SK-N-SH (cell line): Measurements from ENCODE around the gene AHRR. TPM values are rescaled to one million over a fixed set of nuclear protein-coding genes. Genes with fewer than 3 reads are reported as not detected.

Experiments used
- CTCF ChIA-PET: fragments of 300-600, 350-600 bp; formaldehyde crosslinking; extraction: SDS; loops from one replicate; lab custom pipeline; 2021; lab: Yijun Ruan, JAX
- POLR2A ChIA-PET: fragments of 350-600 bp; sonication (Branson Sonifier 250); formaldehyde crosslinking; extraction: SDS; loops from one replicate; lab custom pipeline; 2020; ENCODE audit warnings: antibody characterized with exemption, inconsistent platforms; lab: Yijun Ruan, JAX
- DNase-seq: peaks from one replicate; pipeline ENCODE4 v3.0.0; 2012
- H2AFZ ChIP-seq: fragments of 200-600 bp; sonication (generic); 2 replicates; pipeline ENCODE4 v1.8.1; 2016; ENCODE audit warnings: antibody characterized with exemption, mild to moderate bottlenecking, low read depth
- H3F3A ChIP-seq: fragments of 200-600 bp; sonication (generic); replicated peaks from 2 replicates; pipeline ENCODE3; 2016; ENCODE audit warnings: antibody characterized with exemption, mild to moderate bottlenecking; ENCODE audit not compliant: insufficient read depth
- H3K27ac ChIP-seq, 2 experiments: fragments of 200-500 bp in 1 of 2; fragments of 200-600 bp in 1 of 2; sonication (Bioruptor generic) in 1 of 2; sonication (generic), shearing (Covaris generic) in 1 of 2; 2 replicates each; pipeline versions ENCODE4 v1.5.1 to v1.6.1; 2014 to 2016; ENCODE audit warnings: low read depth in 2 of 2, inconsistent platforms in 1 of 2, low read length in 1 of 2, mild to moderate bottlenecking in 1 of 2, mixed read lengths in 1 of 2
- H3K27me3 ChIP-seq: fragments of 200-600 bp; sonication (generic), shearing (Covaris generic); 2 replicates; pipeline ENCODE4 v1.6.1; 2016; ENCODE audit warnings: mixed run types; ENCODE audit not compliant: insufficient read depth
- H3K36me3 ChIP-seq, 2 experiments: fragments of 200-500 bp in 1 of 2; fragments of 200-600 bp in 1 of 2; sonication (Bioruptor generic) in 1 of 2; sonication (generic) in 1 of 2; replicated peaks in 1 of 2; 2 replicates each; pipeline versions ENCODE3 to v1.5.1; 2014 to 2016; ENCODE audit warnings: low read length in 1 of 2, mild to moderate bottlenecking in 1 of 2; ENCODE audit not compliant: insufficient read depth in 2 of 2, control insufficient read depth in 1 of 2
- H3K4me1 ChIP-seq, 2 experiments: fragments of 200-500 bp in 1 of 2; fragments of 200-600 bp in 1 of 2; sonication (Bioruptor generic) in 1 of 2; sonication (generic), shearing (Covaris generic) in 1 of 2; 2 replicates each; pipeline versions ENCODE4 v1.5.1 to v1.6.1; 2014 to 2016; ENCODE audit warnings: low read depth in 1 of 2, low read length in 1 of 2, mixed run types in 1 of 2; ENCODE audit not compliant: insufficient read depth in 2 of 2, control insufficient read depth in 1 of 2
- H3K4me2 ChIP-seq: fragments of 200-600 bp; sonication (generic), shearing (Covaris generic); 2 replicates; pipeline ENCODE4 v1.6.1; 2017; ENCODE audit warnings: mixed run types
- H3K4me3 ChIP-seq, 2 experiments: fragments of 200-500 bp in 1 of 2; fragments of 200-600 bp in 1 of 2; sonication (Bioruptor generic) in 1 of 2; sonication (generic), shearing (Covaris generic) in 1 of 2; 2 replicates each; pipeline versions ENCODE4 v1.5.1 to v1.8.1; 2014 to 2016; ENCODE audit warnings: low read depth in 2 of 2, inconsistent platforms in 1 of 2, low read length in 1 of 2, mild to moderate bottlenecking in 1 of 2, mixed read lengths in 1 of 2, moderate library complexity in 1 of 2
- H3K79me2 ChIP-seq: fragments of 200-600 bp; sonication (generic); 2 replicates; pipeline ENCODE4 v1.8.1; 2017; ENCODE audit warnings: mild to moderate bottlenecking; ENCODE audit not compliant: insufficient read depth
- H3K9ac ChIP-seq: fragments of 200-600 bp; sonication (generic); 2 replicates; pipeline ENCODE4 v1.6.1; 2017; ENCODE audit warnings: mixed run types
- H3K9me2 ChIP-seq: fragments of 200-600 bp; sonication (generic); 2 replicates; pipeline ENCODE4 v1.6.1; 2017; ENCODE audit warnings: mixed run types
- H3K9me3 ChIP-seq: fragments of 200-600 bp; sonication (generic); 2 replicates; pipeline ENCODE4 v1.6.1; 2017; ENCODE audit warnings: mixed run types, mild to moderate bottlenecking, moderate library complexity
- H4K20me1 ChIP-seq: fragments of 200-600 bp; sonication (generic); 2 replicates; pipeline ENCODE4 v1.6.1; 2017; ENCODE audit warnings: mild to moderate bottlenecking, mixed run types; ENCODE audit not compliant: insufficient read depth
- CTCF ChIP-seq: fragments of 200-600 bp; sonication (generic); IDR thresholded peaks from 2 replicates; pipeline ENCODE4 v1.6.1; 2017; ENCODE audit warnings: antibody characterized with exemption, mild to moderate bottlenecking, moderate library complexity
- EP300 ChIP-seq, 2 experiments: IDR thresholded peaks; 2 replicates each; pipeline versions ENCODE4 v1.4.0 to v1.6.1; 2012; ENCODE audit warnings: borderline replicate concordance in 1 of 2, low read depth in 1 of 2, low read length in 1 of 2
- FOXM1 ChIP-seq: IDR thresholded peaks from 2 replicates; pipeline ENCODE4 v1.4.0; 2012; ENCODE audit warnings: low read depth, mild to moderate bottlenecking
- MEF2A ChIP-seq: IDR thresholded peaks from 2 replicates; pipeline ENCODE4 v1.4.0; 2012; ENCODE audit warnings: low read depth, borderline replicate concordance
- MXI1 ChIP-seq: IDR thresholded peaks from 2 replicates; pipeline ENCODE4 v1.6.1; 2012; ENCODE audit warnings: mild to moderate bottlenecking, low read depth, low read length, improper control_type of control experiment
- NRF1 ChIP-seq: IDR thresholded peaks from 2 replicates; pipeline ENCODE4 v1.6.1; 2012; ENCODE audit warnings: low read depth, mild to moderate bottlenecking, low read length
- PBX3 ChIP-seq: IDR thresholded peaks from 2 replicates; pipeline ENCODE4; 2012
- RAD21 ChIP-seq: IDR thresholded peaks from 2 replicates; pipeline ENCODE4 v1.6.1; 2012; ENCODE audit warnings: mild to moderate bottlenecking, low read length
- RCOR1 ChIP-seq: fragments of 150-350 bp; IDR thresholded peaks from 2 replicates; pipeline ENCODE4 v1.6.1; 2017; ENCODE audit warnings: antibody characterized with exemption, low read length
- RFX5 ChIP-seq: IDR thresholded peaks from 2 replicates; pipeline ENCODE4 v1.6.1; 2012; ENCODE audit warnings: mild to moderate bottlenecking, improper control_type of control experiment, low read length
- SIN3A ChIP-seq: IDR thresholded peaks from 2 replicates; pipeline ENCODE4 v1.6.1; 2012; ENCODE audit warnings: low read depth, mild to moderate bottlenecking, low read length, moderate library complexity, borderline replicate concordance
- TAF1 ChIP-seq: IDR thresholded peaks from 2 replicates; pipeline ENCODE4 v1.6.1; 2012; ENCODE audit warnings: low read depth, mild to moderate bottlenecking, low read length, moderate library complexity, borderline replicate concordance
- TCF12 ChIP-seq: IDR thresholded peaks from 2 replicates; pipeline ENCODE4 v1.4.0; 2012
- ZBTB33 ChIP-seq: IDR thresholded peaks from 2 replicates; pipeline ENCODE4 v1.4.0; 2012; ENCODE audit warnings: low read depth, borderline replicate concordance
- WGBS: methylation state at CpG from one replicate; pipeline ENCODE4 v1.1.6; 2017; ENCODE audit warnings: low lambda C conversion rate; 5-methylcytosine and 5-hydroxymethylcytosine counted together
- polyA plus RNA-seq, 3 experiments: library from polyadenylated mRNA; depleted of rRNA; stranded (reverse); fragments of >200 nt; gene quantifications; 2 replicates each; pipeline ENCODE4 v1.2.3, GENCODE V29; 2012

The AHRR gene
- polyA plus RNA-seq, 1 of the 3 experiments (the other 2 are of a cell fraction), result 0.71 TPM

- Histone ChIP-seq H4K20me1 (no peaks in the 10 kb centered on the region), H3K27ac (no peak overlapping the region), H3K9me3 (no peaks in the 10 kb centered on the region), H3K36me3 (no peaks in the 10 kb centered on the region), H3K4me1 (peaks cover 0 to 10% of the 10 kb centered on the region in 2 experiments; a peak in 1 of 4 replicates), H2AFZ (no peak overlapping the region), H3K79me2 (no peaks in the 10 kb centered on the region), H3K9ac (no peak overlapping the region)
- CTCF ChIA-PET, result interaction anchor here (1.0 kb wide), 1 partner anchor 75 kb away, joined by 3 read pairs; no protein-coding TSS in a partner anchor
- POLR2A ChIA-PET, result no interaction called here
- DNase-seq, result peak; percentile 26
- no peak for TF ChIP-seq EP300 (IDR thresholded peaks at IDR 0.05; ENCODE audit: borderline replicate concordance in 1 of 2, low read depth in 1 of 2, low read length in 1 of 2)
- no peak for TF ChIP-seq CTCF
- TF ChIP-seq TAF1, result no peak
- TF ChIP-seq MEF2A, result no peak
- TF ChIP-seq PBX3, result no peak
- TF ChIP-seq, all 33 proteins: peak for 0
- no peak overlapping the region for H3K4me3 ChIP-seq
- H3F3A ChIP-seq, result no peaks in the 10 kb centered on the region
- no peaks in the 10 kb centered on the region for H3K9me2 ChIP-seq
- 83% methylated on average over 10 of the region's 12 CpGs for WGBS
- no peak overlapping the region for H3K4me2 ChIP-seq
- H3K27me3 ChIP-seq, result peaks cover 9% of the 10 kb centered on the region; the same call in 1 of the 2 replicates
Measured at GRCh38 chr5:371811-372555, 50.5 kb downstream of the AHRR start.

DNA sequence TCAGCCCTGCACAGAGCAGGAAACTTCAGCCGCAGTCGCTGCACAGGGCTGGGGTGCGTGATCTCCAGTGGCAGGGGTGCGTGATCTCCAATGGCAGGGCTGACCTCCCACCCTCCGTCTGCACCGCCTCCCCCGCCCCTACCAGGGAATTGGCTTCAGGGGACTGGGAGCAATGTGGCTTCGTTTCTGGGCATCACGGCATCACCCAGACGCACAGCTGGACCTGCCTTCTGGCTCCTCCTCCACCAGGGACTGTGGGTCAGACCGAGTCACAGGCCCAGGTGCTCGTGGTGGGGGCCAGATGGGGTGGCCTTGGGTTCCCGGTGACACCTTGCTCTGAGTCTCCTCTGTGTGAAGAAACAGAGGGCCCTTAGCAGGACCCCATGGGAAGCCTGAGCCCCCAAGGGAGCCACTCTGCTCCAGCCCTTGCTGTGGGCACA, 51.1 kb downstream of the AHRR start:
- no peaks in the 10 kb centered on the region for H3K36me3 ChIP-seq
- CTCF ChIA-PET, result interaction anchor here (1.0 kb wide), 1 partner anchor 74 kb away, joined by 3 read pairs; no protein-coding TSS in a partner anchor
- no peak overlapping the region for H3K4me2 ChIP-seq
- no peaks in the 10 kb centered on the region for H3F3A ChIP-seq
- H3K27ac ChIP-seq, result no peak overlapping the region
- H3K9me2 ChIP-seq, result no peaks in the 10 kb centered on the region
- H3K9ac ChIP-seq, result no peak overlapping the region
- no peaks in the 10 kb centered on the region for H4K20me1 ChIP-seq
- H3K79me2 ChIP-seq, result no peaks in the 10 kb centered on the region
- WGBS, result 90% methylated on average over 9 of the region's 13 CpGs
- TF ChIP-seq MXI1, result no peak
- no peak for TF ChIP-seq NRF1
- no peak for TF ChIP-seq RCOR1
- TF ChIP-seq SIN3A, result no peak
- TF ChIP-seq FOXM1, result no peak
- no peak for TF ChIP-seq RFX5
- no peak for TF ChIP-seq TCF12
- no peak for TF ChIP-seq RAD21
- no peak for TF ChIP-seq PBX3
- TF ChIP-seq ZBTB33, result no peak
- H3K9me3 ChIP-seq, result no peaks in the 10 kb centered on the region
- peaks cover 0 to 10% of the 10 kb centered on the region in 2 experiments; a peak in 1 of 4 replicates for H3K4me1 ChIP-seq
- DNase-seq, result peak; percentile 36
- no peak overlapping the region for H2AFZ ChIP-seq
- POLR2A ChIA-PET, result no interaction called here
- H3K4me3 ChIP-seq, result no peak overlapping the region
- H3K27me3 ChIP-seq, result peaks cover 9% of the 10 kb centered on the region; the same call in 1 of the 2 replicates
